HT-29 (cell line): ENCODE measurements around the gene TMEM60. TPM values are rescaled to one million over a fixed set of nuclear protein-coding genes. Genes with fewer than 3 reads are reported as not detected.
"Not testable (repeated sequence)": the region's sequence is repeated elsewhere in the genome, so short reads cannot be mapped to it uniquely, and the experiment has no call there.

Experiments
- DNase-seq: peaks from one replicate; pipeline ENCODE4 v3.0.0-alpha.2; 2015; ENCODE audit warnings: low spot score
- total RNA-seq: library from RNA; depleted of rRNA; stranded (reverse); fragments of >200 nt; shearing (Covaris generic); gene quantifications from 2 replicates; pipeline ENCODE4 v1.2.3, GENCODE V29; 2014

TMEM60 gene
- total RNA-seq, 1 experiment from 2014 or later = 13.4 TPM

DNA sequence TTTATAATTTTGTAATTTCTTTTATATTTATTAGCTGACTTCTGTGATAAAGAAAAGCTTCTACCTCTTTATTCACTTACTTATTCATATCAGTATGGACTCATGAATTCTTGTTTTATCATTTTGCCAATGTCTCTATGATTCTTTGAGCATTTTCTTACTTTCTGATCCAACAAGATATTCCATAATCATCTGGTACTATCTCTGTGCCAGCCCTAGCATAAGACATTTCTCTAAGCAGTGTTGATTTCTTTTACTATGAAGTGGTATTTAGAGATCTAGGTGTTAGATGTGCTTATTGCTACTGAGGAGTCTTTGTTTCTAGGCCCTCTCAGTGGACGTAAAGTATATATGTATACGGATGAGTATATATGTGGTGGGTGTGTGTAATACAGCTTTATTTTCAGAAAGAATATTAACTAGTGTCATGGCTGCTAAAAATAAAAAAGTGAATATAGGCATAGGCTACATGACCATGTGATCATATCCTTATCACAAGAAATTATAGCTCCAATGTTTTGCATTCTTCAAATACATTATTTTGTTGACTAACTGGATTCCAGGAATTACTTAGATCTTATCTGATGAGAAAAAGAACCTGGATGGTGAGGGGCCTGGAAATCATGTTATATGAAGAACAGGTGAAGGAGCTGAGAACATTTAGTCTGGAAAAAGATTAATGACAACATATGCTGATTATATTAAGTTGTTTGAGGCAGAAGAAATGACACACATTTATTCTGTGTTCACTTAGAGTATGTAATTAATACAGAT, 13.5 kb upstream of the TMEM60 start:
- no peak for DNase-seq

DNA sequence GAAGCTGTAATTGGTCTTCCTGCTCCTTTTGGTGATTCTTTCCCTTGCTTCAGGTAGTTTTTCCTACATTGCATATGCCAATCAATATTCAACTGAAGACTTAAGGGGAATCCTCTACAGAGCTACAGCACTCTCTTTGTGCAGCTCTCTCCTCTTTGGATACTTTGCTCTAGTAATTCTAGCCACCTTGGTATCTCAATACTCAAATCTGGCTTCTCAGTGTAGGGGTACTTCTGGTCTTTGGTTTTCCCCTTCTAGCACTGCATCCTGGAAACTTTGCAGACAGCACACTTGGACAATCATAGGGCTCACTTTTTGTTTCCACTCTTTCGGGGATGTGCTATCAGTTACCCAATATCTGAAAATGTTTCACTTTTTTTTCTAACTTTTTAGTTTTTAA, 10.3 kb upstream of the TMEM60 start:
- no peak for DNase-seq

DNA sequence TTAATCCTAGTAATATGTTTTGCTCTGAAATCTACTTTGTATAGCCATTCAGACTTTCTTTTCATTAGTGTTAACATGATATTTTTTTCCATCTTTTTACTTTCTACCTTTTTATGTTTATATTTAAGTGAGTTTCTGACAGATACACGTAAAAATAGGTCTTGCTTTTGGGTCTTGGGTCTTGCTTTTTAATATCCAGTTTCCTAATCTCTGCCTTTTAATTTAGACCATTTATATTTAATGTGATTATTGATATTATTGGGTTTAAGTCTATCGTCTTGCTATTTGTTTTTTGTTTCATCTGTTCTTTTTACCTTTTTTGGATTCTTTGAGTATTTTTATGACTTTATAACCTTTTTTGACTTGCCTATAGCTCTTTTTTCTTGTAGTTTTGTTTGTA, 8.2 kb upstream of the TMEM60 start:
- DNase-seq = no peak

DNA sequence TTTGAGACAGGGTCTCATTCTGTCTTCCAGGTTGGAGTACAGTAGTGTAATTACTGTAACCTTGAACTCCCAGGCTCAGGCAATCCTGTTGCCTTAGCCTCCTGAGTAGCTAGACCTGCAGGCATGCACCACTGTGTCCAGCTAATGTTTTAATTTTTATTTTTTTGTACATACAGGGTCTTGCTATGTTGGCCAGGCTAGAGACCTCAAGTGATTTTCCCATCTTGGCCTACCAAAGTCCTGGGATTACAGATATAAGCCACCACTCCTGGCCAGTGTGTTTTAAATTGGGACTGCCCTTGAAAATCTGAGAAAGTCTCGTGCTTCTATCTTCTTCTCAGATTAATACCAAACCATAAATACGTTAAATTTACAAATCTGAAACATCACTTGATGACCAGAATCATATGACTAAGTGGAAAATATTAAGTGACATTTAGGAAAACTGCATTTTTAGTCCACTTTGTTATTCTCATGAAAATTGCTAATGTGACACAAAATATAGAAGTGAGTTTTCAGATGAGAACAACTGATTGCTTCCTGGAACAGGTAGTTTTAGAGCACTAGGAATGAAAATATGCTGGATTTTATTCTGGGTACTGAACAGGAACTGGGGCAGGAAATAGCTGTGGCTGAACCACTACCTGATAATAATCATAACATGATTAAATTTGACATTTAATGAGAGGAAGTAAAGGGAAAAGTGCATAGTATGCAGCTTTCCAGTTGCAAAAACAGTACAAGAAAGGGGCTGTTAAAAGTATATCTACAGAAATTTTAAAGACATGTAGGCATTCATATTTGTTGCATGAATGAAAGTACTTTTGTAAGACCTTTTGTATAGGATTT, 4.5 kb upstream of the TMEM60 start:
- no peak for DNase-seq

DNA sequence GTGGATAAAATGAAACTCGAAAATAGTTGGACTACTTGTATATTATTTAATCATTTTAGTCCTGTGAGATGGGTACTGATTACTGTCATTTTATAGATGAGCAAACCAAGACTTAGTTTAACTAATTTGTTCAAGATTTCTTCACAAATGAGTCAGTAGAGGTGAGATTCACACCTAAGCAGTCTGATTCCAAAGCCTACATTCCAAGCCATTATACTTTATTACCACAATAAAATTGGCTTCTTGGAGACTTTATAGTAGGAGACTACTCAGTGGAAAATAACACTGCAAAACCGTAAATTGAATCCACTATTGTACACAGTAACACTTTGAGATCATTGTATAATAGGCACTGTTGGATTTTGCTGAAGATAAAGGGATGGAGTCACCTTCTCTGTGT, 2.5 kb upstream of the TMEM60 start:
- no peak for DNase-seq

DNA sequence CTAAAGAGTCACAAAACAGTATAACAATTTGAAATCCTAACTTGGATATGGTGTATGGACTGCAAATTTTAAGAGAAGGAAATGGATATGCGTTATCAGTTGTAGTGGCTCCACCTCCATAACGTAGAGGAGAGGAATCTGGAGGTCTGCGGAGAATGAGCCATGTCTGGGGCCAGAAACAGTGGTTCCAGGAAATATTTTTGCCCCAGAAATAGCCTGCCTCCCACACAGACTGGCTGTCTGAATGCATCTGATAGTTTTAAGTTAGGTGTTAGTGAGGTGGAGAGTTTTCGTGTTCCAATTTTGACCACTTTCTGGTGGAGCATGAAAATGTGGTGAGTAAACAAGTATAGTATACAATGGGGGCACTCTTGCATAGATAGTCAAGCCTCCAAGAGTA, 1.9 kb upstream of the TMEM60 start:
- DNase-seq = no peak

DNA sequence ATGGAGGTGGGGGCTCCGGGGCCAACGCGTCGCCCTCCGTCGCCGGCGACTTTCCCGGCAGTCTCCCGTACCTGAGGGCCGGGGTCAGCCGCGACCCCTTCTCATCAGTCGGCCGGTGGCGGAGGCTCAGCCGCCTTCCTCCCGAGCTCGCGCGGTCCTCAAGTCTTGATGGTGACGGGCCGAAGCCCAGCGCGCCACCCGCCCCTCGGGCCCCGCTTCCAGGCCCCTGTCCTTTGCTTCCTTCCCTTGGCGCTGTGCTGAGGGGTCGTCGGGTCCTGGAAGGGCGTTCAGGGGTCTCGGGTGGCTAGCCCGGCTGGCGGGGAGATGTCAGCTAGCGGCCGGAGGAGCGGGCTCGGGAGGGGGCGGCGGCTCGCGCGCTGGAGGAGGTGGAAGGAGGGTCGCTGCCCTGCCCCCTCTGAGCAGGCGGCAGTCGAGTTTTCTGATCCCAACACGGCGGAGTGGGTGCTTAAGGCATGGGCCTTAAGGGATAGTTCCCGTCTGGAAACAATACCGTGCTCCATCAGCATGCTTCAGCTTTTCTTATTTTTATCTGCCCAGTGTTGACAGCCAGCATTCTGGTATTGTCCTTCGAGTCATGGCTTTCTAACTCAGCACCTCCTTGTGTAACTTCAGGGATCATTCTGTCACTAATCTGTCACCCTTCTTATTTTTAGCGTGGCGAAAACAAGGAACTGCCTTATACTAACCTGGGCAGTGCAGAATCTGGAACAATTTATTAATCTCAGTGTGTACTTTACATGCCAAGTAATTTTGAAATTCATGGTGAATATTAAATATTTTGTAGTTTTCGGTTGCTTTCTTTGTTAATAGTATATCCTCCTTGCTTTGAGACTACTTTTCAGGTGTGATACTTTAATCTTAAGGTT, 1.1 kb upstream of the TMEM60 start:
- peak; percentile 61 for DNase-seq

DNA sequence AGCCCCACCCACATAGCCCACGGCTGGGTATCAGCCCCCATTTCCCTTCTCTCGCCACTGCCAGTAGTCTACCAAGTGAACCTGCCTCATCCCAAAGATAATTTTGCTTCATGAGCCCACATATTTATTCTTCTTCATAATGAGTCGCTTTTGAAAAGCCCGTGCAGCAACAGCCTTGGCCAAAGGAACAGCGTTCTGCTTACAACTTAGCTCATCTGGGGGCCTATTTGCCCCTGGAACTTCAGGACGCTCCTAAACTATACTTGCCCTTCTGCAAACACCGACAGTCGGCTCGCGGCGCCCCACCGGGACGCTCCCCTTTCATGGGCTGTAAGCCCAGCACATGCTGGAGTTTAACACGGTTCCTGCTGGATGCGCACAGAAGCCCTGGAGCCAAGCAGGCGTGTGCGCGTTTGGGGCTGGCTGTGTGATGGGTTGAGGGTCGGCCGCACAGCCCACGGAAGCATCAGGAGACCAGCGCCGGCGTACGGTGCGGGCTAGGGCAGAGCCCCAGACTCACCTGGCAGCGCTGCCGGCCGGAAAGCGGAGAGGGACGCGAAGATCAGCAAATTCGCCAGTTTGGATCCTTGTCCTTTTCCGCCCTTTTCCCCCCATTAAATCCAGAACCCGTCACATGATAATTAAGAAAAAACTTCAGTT, 370 bp downstream of the TMEM60 start:
- DNase-seq = no peak

DNA sequence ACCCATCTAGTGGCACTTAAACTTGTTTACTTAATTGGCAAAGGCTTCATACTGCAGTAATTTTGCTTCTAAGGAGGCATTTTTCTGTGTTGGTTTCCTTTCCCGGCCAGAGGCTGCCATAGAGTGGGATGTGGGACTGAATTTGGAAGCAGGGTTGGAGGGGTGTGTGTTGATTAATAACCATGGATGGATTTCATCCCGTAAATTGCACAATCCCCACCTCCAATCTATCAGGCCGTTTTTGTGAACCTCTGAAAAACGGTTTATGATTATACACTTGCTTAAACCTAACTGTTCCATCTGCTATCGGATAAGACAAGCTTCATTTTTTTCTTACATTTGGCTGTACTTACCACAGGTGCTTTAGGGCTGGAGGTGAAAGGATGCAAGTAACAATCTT, 1.3 kb downstream of the TMEM60 start:
- DNase-seq = no peak

DNA sequence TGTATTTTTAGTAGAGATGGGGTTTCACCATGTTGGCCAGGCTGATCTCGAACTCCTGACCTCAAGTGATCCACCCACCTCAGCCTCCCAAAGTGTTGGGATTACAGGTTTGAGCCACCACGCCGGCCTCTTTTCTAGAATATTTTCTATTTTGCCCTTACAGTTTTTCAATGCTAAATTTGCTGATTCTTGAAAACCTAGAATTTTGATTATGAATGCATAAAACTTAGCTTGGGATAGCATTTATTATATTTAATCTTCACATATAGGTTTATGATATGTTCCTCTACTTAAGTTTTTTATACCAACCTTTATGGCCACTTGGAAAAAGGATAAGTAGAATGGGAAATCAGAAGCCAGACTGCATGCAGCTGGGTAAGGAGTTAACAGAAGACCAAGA, 2.1 kb downstream of the TMEM60 start:
- no peak for DNase-seq

DNA sequence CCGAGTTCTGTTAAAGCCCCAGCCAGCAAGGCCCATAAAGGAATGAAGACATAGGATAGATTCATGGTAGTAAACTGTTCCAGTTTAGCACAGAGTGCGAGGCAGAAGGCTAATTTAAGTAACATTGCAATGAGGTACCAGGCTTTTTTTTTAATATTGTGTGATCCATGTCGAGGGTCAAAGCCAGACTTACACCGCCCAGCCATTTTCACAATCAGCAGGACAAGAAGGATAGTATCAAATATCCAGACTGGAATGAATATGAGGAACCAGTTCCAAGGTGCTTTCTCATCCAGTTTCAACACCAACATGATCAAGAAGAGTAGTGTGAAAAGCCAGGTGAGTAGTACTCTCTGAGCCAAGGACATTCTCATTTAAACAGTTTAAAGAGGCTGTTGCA, 4.2 kb downstream of the TMEM60 start:
- no peak for DNase-seq

DNA sequence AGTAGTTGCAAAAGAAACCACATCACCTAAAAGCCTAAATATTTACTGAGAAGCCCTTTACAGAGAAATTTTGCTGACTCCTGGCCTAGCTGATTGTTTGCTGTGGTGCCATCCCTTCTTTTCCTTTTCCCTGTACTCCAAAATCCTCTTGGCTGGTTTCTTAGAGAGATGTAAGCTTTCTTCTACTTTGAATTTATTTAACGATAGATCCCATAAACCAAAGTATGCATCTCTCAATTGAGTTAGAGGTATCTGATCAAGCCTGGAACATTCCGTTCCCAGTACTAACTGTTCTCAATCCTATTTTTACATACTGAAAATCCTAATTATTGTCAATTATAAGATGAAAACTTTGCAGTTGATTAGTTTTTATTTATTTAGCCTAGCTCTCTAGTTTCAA, 6.3 kb downstream of the TMEM60 start:
- no peak for DNase-seq

DNA sequence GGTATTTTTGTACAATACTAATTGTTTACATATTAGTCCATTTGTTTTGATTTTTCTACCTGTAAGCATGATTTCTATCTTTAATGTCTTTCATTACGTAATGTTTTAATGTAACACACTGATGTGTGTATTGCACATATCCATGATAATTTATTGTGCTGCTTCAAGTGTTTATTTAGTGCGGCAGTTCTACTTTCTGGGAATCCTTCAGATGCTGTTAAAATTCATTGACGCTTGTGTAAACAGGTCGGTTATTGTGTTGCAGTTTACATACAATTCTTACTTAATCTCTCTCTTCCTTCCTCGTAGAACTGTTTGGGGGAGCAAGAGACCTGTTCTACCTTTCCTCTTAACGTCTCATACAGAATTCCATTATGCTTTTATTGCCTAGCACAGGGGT, 6.9 kb downstream of the TMEM60 start:
- peak; percentile 37 for DNase-seq

DNA sequence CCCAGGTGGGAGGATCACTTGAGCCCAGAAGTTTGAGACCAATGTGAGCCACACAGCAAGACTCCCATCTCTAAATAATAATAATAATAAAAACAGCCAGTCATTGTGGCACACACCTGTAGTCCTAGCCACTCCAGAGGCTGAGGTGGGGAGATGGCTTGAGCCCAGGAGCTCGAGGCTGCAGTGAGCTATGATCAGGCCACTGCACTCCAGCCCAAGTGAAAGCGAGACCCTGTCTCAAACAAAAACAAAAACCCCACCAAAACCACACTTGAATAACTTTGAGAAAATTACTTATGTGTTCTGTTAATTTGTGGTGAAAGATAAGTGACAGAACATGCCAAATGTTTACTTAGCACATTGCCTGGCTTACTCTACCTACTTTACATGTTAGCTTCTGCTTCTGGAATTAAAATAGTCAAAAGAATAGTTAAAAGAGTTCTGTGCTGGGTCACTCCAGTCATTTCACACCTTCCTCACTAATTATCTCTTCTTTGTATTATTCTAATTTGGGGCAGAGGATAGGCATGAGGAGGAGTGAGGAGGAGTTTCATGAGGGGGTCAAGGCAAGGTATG, 9.8 kb downstream of the TMEM60 start:
- no peak for DNase-seq

DNA sequence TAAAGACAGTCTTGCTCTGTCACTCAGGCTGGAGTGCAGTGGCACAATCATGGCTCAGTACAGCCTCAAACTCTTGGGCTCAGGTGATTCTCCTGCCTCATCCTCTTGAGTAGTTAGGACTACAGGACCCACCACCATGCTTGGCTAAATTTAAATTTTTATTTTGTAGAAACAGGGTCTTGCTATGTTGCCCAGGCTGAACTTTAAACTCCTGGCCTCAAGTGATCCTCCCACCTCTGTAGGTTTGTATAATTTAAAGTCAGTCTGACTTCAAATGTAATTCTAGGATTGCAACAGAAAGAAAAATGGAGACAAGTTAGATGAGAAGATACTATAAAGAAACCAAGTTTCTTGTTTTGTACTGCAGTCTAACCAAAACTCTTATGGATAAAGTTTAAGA, 11.5 kb downstream of the TMEM60 start:
- DNase-seq = no peak

DNA sequence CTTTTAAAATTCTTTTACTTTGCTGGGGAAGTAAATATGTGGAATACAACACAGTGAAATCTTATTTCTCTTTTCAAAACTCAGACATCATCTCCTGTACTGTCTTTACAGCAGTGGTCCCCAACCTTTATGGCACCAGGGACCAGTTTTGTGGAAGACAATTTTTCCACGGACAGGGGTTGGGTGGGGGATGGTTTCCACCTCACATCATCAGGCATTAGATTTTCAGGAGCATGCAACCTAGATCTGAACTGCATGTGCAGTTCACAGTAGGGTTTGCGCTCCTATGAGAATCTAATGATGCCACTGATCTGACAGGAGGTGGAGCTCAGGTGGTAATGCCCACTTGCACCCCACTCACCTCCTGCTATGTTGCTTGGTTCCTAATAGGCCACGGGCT, 12.2 kb downstream of the TMEM60 start:
- DNase-seq = no peak

DNA sequence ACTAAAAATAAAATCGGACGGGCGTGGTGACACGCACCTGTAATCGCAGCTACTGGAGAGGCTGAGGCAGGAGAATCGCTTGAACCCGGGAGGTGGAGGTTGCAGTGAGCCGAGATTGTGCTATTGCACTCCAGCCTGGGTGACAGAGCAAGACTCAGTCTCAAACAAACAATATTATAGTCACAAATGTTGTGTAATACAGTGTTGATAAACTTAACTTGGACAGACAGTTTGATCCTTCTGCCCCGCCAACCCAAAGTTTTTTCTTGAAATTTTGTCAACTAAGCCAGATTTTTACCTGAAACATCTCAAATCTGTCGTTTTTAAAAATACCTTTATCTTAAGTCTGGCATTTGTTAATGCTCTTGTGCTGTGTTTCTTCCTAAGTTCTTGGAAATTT, 13.8 kb downstream of the TMEM60 start:
- DNase-seq = not testable (repeated sequence)

DNA sequence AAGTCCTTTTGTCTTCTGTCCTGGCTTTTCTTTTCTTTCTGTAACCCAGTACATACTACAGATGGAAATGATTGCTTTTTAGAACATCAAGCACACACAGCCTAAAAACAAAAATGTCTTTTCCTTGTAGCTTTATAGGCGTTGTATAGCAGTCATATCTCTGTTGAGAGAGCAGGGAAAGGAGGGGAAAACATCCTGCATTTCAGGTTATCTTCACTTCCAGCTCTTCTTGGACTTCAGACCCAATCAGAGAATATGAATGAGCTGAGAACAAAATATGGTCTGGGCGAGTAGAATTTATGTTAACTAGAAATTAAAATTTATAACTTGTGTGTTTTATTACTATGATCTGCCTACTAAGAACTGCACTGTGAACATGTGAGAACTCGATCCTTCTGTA, 14.7 kb downstream of the TMEM60 start:
- no peak for DNase-seq

DNA sequence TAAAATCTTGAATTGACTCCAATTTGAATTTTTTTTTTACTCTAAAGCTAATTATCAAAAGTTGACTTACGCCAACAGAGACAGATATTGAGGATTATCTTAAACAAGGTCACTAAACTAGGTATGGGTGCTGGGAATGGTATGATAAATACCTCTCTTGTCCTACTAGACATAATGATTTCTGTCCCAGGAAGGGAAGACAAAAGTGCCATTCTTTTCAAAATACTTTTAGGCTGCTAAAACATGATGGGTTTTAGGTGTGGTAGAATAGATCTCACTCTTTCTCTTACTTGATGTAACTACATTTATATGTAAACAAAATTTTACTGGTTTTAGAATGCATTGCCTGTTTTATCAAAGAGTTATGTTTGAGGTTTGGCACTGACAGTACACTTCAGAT, 15.1 kb downstream of the TMEM60 start:
- DNase-seq = no peak

DNA sequence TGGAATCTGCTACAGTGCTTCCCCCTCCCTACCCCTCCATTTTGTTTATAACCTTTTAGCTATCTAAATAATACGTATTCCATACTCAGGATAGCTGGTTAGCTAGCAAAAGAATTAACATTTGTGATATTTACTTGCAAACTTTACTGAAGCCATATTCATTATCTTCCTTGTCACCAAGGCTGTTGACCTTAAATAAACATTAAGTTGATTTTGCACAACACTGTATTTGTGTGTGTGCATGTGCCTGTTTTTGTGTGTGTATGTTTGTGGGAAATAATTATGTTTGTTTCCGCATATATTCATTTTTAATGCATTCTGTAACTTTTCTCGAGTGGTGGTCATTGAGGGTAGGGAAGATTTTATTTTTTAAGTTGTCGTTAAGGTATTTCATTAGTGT, 15.9 kb downstream of the TMEM60 start:
- DNase-seq = no peak

DNA sequence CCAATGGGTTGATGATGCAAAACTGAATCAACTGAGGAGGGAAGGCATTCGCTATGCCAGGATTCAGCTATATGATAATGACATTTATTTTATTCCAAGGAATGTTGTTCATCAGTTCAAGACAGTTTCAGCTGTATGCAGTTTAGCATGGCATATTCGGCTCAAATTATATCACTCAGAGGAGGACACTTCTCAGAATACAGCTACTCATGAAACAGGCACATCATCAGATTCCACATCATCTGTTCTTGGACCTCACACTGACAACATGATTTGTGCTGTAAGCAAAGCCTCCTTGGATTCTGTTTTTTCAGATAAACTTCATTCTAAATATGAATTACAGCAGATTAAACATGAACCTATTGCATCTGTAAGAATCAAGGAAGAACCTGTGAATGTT, 19.7 kb downstream of the TMEM60 start:
- DNase-seq = no peak
